K562 (cell line): ENCODE results near the gene ECM1. TPM values are rescaled to one million over a fixed set of nuclear protein-coding genes. Genes with fewer than 3 reads are reported as not detected.

Source experiments
- CAMTA2 ChIP-seq: fragments of 250-450 bp; sonication (Bioruptor Pico); conservative IDR thresholded peaks from 2 replicates; pipeline ENCODE4 v1.5.1; 2022
- CBX2 ChIP-seq: fragments of 200-600 bp; sonication (generic); IDR thresholded peaks from one replicate; pipeline ENCODE4 v1.6.1; 2012; ENCODE audit warnings: mild to moderate bottlenecking, low read length, inconsistent platforms; ENCODE audit not compliant: insufficient read depth, poor library complexity, severe bottlenecking
- DACH1 ChIP-seq: fragments of 450-650 bp; IDR thresholded peaks from 2 replicates; pipeline ENCODE4 v1.6.1; 2018; ENCODE audit not compliant: partially characterized antibody
- E2F1 ChIP-seq: sonication (generic); formaldehyde crosslinking; IDR thresholded peaks from 2 replicates; pipeline ENCODE4 v1.8.1; 2023; ENCODE audit warnings: mild to moderate bottlenecking, missing genetic modification reagents, moderate library complexity
- E2F6 ChIP-seq, 2 experiments: IDR thresholded peaks; 2 replicates each; pipeline ENCODE4 v1.6.1; 2011; ENCODE audit warnings: borderline replicate concordance in 1 of 2, control low read depth in 1 of 2, low read depth in 1 of 2, low read length in 1 of 2, mild to moderate bottlenecking in 1 of 2, mixed read lengths in 1 of 2, moderate library complexity in 1 of 2; ENCODE audit not compliant: insufficient read depth in 1 of 2, insufficient read length in 1 of 2, poor library complexity in 1 of 2, severe bottlenecking in 1 of 2; ENCODE audit errors: extremely low read depth in 1 of 2
- HIVEP1 ChIP-seq: fragments of 250-450 bp; sonication (Bioruptor Pico); IDR thresholded peaks from 2 replicates; pipeline ENCODE4 v1.4.0; 2020; ENCODE audit warnings: mild to moderate bottlenecking
- HMG20A ChIP-seq: fragments of 450-650 bp; formaldehyde crosslinking; conservative IDR thresholded peaks from 2 replicates; pipeline ENCODE4 v1.4.0; 2020; ENCODE audit warnings: mild to moderate bottlenecking, mixed read lengths
- HMG20B ChIP-seq: fragments of 250-450 bp; sonication (Bioruptor Pico); IDR thresholded peaks from 2 replicates; pipeline ENCODE4 v1.5.0; 2021; ENCODE audit warnings: mild to moderate bottlenecking
- L3MBTL2 ChIP-seq: fragments of 450-650 bp; IDR thresholded peaks from 2 replicates; pipeline ENCODE4 v1.6.1; 2016; ENCODE audit warnings: mild to moderate bottlenecking, moderate library complexity
- MTA3 ChIP-seq: fragments of 450-650 bp; formaldehyde crosslinking; IDR thresholded peaks from 2 replicates; pipeline ENCODE4 v1.6.1; 2017; ENCODE audit warnings: mild to moderate bottlenecking, borderline replicate concordance
- NCOA4 ChIP-seq: fragments of 450-650 bp; IDR thresholded peaks from 2 replicates; pipeline ENCODE4 v1.6.1; 2018; ENCODE audit warnings: mild to moderate bottlenecking; ENCODE audit not compliant: partially characterized antibody
- NR2C2 ChIP-seq, 2 experiments: fragments of 200-800 bp in 1 of 2; sonication (Bioruptor generic) in 1 of 2; sonication (generic) in 1 of 2; formaldehyde crosslinking in 1 of 2; IDR thresholded peaks; 2 replicates each; pipeline versions ENCODE4 v1.6.1 to v1.8.0; 2016 to 2022; ENCODE audit warnings: mild to moderate bottlenecking in 1 of 2, missing compliant biosample characterization in 1 of 2, missing genetic modification characterization in 1 of 2, missing genetic modification reagents in 1 of 2
- RAD21 ChIP-seq, 2 experiments: fragments of 250-450 bp in 1 of 2; fragments of 450-650 bp in 1 of 2; sonication (Bioruptor Pico) in 1 of 2; formaldehyde crosslinking in 1 of 2; IDR thresholded peaks in 1 of 2; conservative IDR thresholded peaks in 1 of 2; 2 replicates each; pipeline versions ENCODE4 v1.4.0 to v1.8.0; 2020 to 2022; ENCODE audit warnings: mild to moderate bottlenecking in 2 of 2, moderate library complexity in 1 of 2
- SMARCE1 ChIP-seq: fragments of 450-650 bp; IDR thresholded peaks from 2 replicates; pipeline ENCODE4 v1.7.1; 2016; ENCODE audit warnings: mild to moderate bottlenecking
- YY1 ChIP-seq, 3 experiments: IDR thresholded peaks; 2 replicates each; pipeline ENCODE4 v1.6.1; 2011; ENCODE audit warnings: low read length in 2 of 3, mild to moderate bottlenecking in 2 of 3, moderate library complexity in 2 of 3, borderline replicate concordance in 1 of 3, control low read depth in 1 of 3, low read depth in 1 of 3; ENCODE audit not compliant: insufficient read depth in 3 of 3, insufficient replicate concordance in 2 of 3, control insufficient read depth in 1 of 3, insufficient read length in 1 of 3; ENCODE audit errors: extremely low read depth in 1 of 3
- ZKSCAN3 ChIP-seq: fragments of 250-450 bp; sonication (Bioruptor Pico); IDR thresholded peaks from 2 replicates; pipeline ENCODE4 v1.4.0; 2020
- ZNF140 ChIP-seq: fragments of 250-450 bp; sonication (Bioruptor Pico); IDR thresholded peaks from 2 replicates; pipeline ENCODE4 v1.8.0; 2021; ENCODE audit warnings: moderate library complexity, mild to moderate bottlenecking, inconsistent platforms
- ZNF175 ChIP-seq: fragments of 200-800 bp; sonication (Bioruptor generic); IDR thresholded peaks from 2 replicates; pipeline ENCODE4 v1.6.1; 2016; ENCODE audit warnings: low read depth, mild to moderate bottlenecking, missing genetic modification characterization, missing compliant biosample characterization
- polyA plus RNA-seq, 8 experiments: library from polyadenylated mRNA; depleted of rRNA in 4 of 8; stranded (reverse) in 5 of 8; unstranded in 3 of 8; fragments of >200 nt; fragmentation: Nextera tagmentation in 2 of 8; fragmentation: Illumina TruSeq in 1 of 8; extraction: Ambion mirVana in 2 of 8; extraction: Trizol in 1 of 8; gene quantifications; 2 replicates each; pipeline versions ENCODE4 v1.2.1 to v1.2.3, GENCODE V29; 2011 to 2014; ENCODE audit warnings: inconsistent platforms in 1 of 8, missing spikeins in 1 of 8
- total RNA-seq, 7 experiments: library from RNA; depleted of rRNA in 6 of 7; stranded (reverse); fragments of >200 nt in 6 of 7; fragmentation: Illumina TruSeq in 2 of 7; extraction: Trizol in 2 of 7; gene quantifications; 2 replicates each; pipeline versions ENCODE4 v1.2.1 to v1.2.3, GENCODE V29; 2011 to 2021; ENCODE audit warnings: low replicate concordance in 1 of 7
- TF ChIP-seq, protein P1 (sequence below): IDR thresholded peaks from 2 replicates; pipeline ENCODE4 v1.6.1; 2011; ENCODE audit warnings: borderline replicate concordance, low read depth, mild to moderate bottlenecking, moderate library complexity, low read length; ENCODE audit not compliant: insufficient read depth, poor library complexity, severe bottlenecking
- TF ChIP-seq, protein P2 (sequence below): sonication (generic); formaldehyde crosslinking; IDR thresholded peaks from 2 replicates; pipeline ENCODE4 v1.8.0; 2022; ENCODE audit warnings: mild to moderate bottlenecking, missing genetic modification reagents

Gene ECM1
- total and polyA plus RNA-seq, 9 of the 15 experiments (the other 6 are each of a cell fraction or from before 2014, with no cell fraction given): 6.6 to 52.2 (median 12.8) TPM

GRCh38 chr1:150507912-150508864 lies at the start of gene ECM1 (continued):
- TF ChIP-seq NCOA4 (no peak), L3MBTL2 (peak; percentile 33; the same call in 1 of the 2 replicates), E2F1 (CRISPR knock-in tag) (no peak), YY1 (IDR thresholded peaks at IDR 0.05; ENCODE audit: borderline replicate concordance in 1 of 3, control insufficient read depth in 1 of 3, extremely low read depth in 1 of 3, insufficient read depth in 3 of 3, insufficient read length in 1 of 3, insufficient replicate concordance in 2 of 3, low read depth in 1 of 3, low read length in 2 of 3) (no peak), ZNF140 (CRISPR knock-in tag) (no peak), E2F6 (IDR thresholded peaks at IDR 0.05; ENCODE audit: borderline replicate concordance in 1 of 2, extremely low read depth in 1 of 2, insufficient read depth in 1 of 2, insufficient read length in 1 of 2, low read depth in 1 of 2, low read length in 1 of 2, poor library complexity in 1 of 2, severe bottlenecking in 1 of 2) (peak; percentile 30 to 70), ZNF175 (no peak), DACH1 (peak; percentile 57), SMARCE1 (peak; percentile 53), HMG20A (no peak), HIVEP1 (no peak), NR2C2 (CRISPR knock-in tag; IDR thresholded peaks at IDR 0.05) (no peak), NR2C2 (tag; IDR thresholded peaks at IDR 0.05) (no peak), CAMTA2 (CRISPR knock-in tag) (no peak), CBX2 (no peak), RAD21 (CRISPR knock-in tag; conservative IDR thresholded peaks at IDR 0.05 in 1 of 2, IDR thresholded peaks at IDR 0.05 in 1 of 2) (no peak), HMG20B (CRISPR knock-in tag) (no peak), ZKSCAN3 (CRISPR knock-in tag) (no peak), MTA3 (0 out of 2 replicates have a peak, but pooled peaks have one; percentile 19)
- TF ChIP-seq, protein P1, sequence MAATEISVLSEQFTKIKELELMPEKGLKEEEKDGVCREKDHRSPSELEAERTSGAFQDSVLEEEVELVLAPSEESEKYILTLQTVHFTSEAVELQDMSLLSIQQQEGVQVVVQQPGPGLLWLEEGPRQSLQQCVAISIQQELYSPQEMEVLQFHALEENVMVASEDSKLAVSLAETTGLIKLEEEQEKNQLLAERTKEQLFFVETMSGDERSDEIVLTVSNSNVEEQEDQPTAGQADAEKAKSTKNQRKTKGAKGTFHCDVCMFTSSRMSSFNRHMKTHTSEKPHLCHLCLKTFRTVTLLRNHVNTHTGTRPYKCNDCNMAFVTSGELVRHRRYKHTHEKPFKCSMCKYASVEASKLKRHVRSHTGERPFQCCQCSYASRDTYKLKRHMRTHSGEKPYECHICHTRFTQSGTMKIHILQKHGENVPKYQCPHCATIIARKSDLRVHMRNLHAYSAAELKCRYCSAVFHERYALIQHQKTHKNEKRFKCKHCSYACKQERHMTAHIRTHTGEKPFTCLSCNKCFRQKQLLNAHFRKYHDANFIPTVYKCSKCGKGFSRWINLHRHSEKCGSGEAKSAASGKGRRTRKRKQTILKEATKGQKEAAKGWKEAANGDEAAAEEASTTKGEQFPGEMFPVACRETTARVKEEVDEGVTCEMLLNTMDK: no peak
- TF ChIP-seq, protein P2, sequence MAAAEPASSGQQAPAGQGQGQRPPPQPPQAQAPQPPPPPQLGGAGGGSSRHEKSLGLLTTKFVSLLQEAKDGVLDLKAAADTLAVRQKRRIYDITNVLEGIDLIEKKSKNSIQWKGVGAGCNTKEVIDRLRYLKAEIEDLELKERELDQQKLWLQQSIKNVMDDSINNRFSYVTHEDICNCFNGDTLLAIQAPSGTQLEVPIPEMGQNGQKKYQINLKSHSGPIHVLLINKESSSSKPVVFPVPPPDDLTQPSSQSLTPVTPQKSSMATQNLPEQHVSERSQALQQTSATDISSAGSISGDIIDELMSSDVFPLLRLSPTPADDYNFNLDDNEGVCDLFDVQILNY: no peak
